Common myeloid progenitor, CD34-positive (primary cell): Measurements from ENCODE around the gene CRYL1.

Experiments used
- CTCF ChIA-PET: fragments of 350-600 bp; sonication (Branson Sonifier 250); formaldehyde crosslinking; loops from one replicate; lab custom pipeline; 2021; ENCODE audit warnings: antibody characterized with exemption; lab: Charles Lee
- POLR2A ChIA-PET: fragments of 350-600 bp; sonication (Branson Sonifier 250); formaldehyde crosslinking; loops from one replicate; lab custom pipeline; 2021; ENCODE audit warnings: antibody characterized with exemption; lab: Charles Lee
- DNase-seq, 3 donors: peaks; one replicate each; pipeline versions ENCODE4 v3.0.0 to v3.0.0-alpha.2; 2013
- H3K27ac ChIP-seq, 2 experiments: 1 replicate in 1 of 2; 2 replicates in 1 of 2; pipeline ENCODE4 v1.7.0; 2013; ENCODE audit warnings: inconsistent platforms in 2 of 2, low read length in 2 of 2, mild to moderate bottlenecking in 2 of 2, low read depth in 1 of 2, moderate library complexity in 1 of 2; ENCODE audit not compliant: severe bottlenecking in 2 of 2, insufficient read depth in 1 of 2, poor library complexity in 1 of 2
- H3K27me3 ChIP-seq, 5 experiments: replicated peaks in 2 of 5; 1 replicate in 3 of 5; 2 replicates in 2 of 5; pipeline versions ENCODE4 v1.6.1 to v1.7.0; 2013; ENCODE audit warnings: low read length in 4 of 5, mild to moderate bottlenecking in 2 of 5, moderate library complexity in 2 of 5, inconsistent platforms in 1 of 5; ENCODE audit not compliant: insufficient read depth in 5 of 5, control insufficient read depth in 4 of 5
- H3K36me3 ChIP-seq, 4 experiments: 1 replicate in 2 of 4; 2 replicates in 2 of 4; pipeline versions ENCODE4 v1.6.1 to v1.7.0; 2013; ENCODE audit warnings: low read length in 3 of 4, control low read depth in 1 of 4, mild to moderate bottlenecking in 1 of 4; ENCODE audit not compliant: control insufficient read depth in 4 of 4, insufficient read depth in 4 of 4
- H3K4me1 ChIP-seq, 4 experiments: 1 replicate in 3 of 4; 2 replicates in 1 of 4; pipeline versions ENCODE4 v1.6.1 to v1.7.1; 2013; ENCODE audit warnings: low read length in 3 of 4, mild to moderate bottlenecking in 3 of 4, control low read depth in 1 of 4, inconsistent platforms in 1 of 4, moderate library complexity in 1 of 4; ENCODE audit not compliant: control insufficient read depth in 4 of 4, insufficient read depth in 4 of 4; ENCODE audit errors: control extremely low read depth in 1 of 4
- H3K4me3 ChIP-seq, 7 experiments: 1 replicate in 4 of 7; 2 replicates in 3 of 7; pipeline versions ENCODE4 v1.5.1 to v1.7.0; 2013; ENCODE audit warnings: mild to moderate bottlenecking in 7 of 7, low read length in 6 of 7, moderate library complexity in 6 of 7, inconsistent platforms in 2 of 7, low read depth in 2 of 7, control low read depth in 1 of 7; ENCODE audit not compliant: insufficient read depth in 4 of 7, control insufficient read depth in 1 of 7; ENCODE audit errors: extremely low read depth in 1 of 7
- H3K9me3 ChIP-seq, 5 experiments: 1 replicate in 4 of 5; 2 replicates in 1 of 5; pipeline versions ENCODE4 v1.6.1 to v1.7.1; 2013; ENCODE audit warnings: low read length in 4 of 5, mild to moderate bottlenecking in 2 of 5, inconsistent platforms in 1 of 5, low read depth in 1 of 5, moderate library complexity in 1 of 5; ENCODE audit not compliant: control insufficient read depth in 4 of 5, insufficient read depth in 2 of 5; ENCODE audit errors: control extremely low read depth in 1 of 5
- WGBS: methylation state at CpG from one replicate; pipeline ENCODE4 v1.1.5; 2013; ENCODE audit not compliant: insufficient coverage; 5-methylcytosine and 5-hydroxymethylcytosine counted together

Gene CRYL1

GRCh38 chr13:20503088-20504083 is 22.3 kb downstream of the CRYL1 start:
- ChIA-PET POLR2A (no interaction called here), CTCF (interaction anchor here (1.2 kb wide), 1 partner anchor 10 kb away, joined by 3 read pairs; no protein-coding TSS in a partner anchor)
- no peak for DNase-seq
- WGBS = 93% methylated on average over 14 of the region's 16 CpGs
- Histone ChIP-seq H3K4me3 (no peak overlapping the region), H3K9me3 (peaks cover 0 to 12% (median 2%) of the 10 kb centered on the region in 5 experiments), H3K36me3 (peaks cover 0 to 4% (median 2%) of the 10 kb centered on the region in 4 experiments), H3K27me3 (no peaks in the 10 kb centered on the region), H3K27ac (no peak overlapping the region), H3K4me1 (peaks cover 0 to 15% (median 8%) of the 10 kb centered on the region in 4 experiments)

- no peak overlapping the region for H3K27ac ChIP-seq
- no peak for DNase-seq
- no peaks in the 10 kb centered on the region for H3K27me3 ChIP-seq
- H3K4me3 ChIP-seq = no peak overlapping the region
- H3K9me3 ChIP-seq = peaks cover 0 to 12% (median 2%) of the 10 kb centered on the region in 5 experiments
- CTCF ChIA-PET = interaction anchor here (1.0 to 1.1 kb wide), 3 partner anchors 9 to 391 kb away, joined by 3 to 5 read pairs (median 3); no protein-coding TSS in a partner anchor
- 75% methylated on average over 4 of the region's 4 CpGs for WGBS
- POLR2A ChIA-PET = no interaction called here
- peaks cover 0 to 11% (median 6%) of the 10 kb centered on the region in 4 experiments for H3K4me1 ChIP-seq
- H3K36me3 ChIP-seq = peaks cover 0 to 4% (median 2%) of the 10 kb centered on the region in 4 experiments
Observed at GRCh38 chr13:20501592-20501991, 24.1 kb downstream of the CRYL1 start.

- peaks cover 0 to 12% (median 2%) of the 10 kb centered on the region in 5 experiments for H3K9me3 ChIP-seq
- no peak overlapping the region for H3K27ac ChIP-seq
- H3K36me3 ChIP-seq = peaks cover 0 to 4% (median 2%) of the 10 kb centered on the region in 4 experiments
- no peaks in the 10 kb centered on the region for H3K27me3 ChIP-seq
- ChIA-PET POLR2A (interaction anchor here (0.5 kb wide), 1 partner anchor 1086 kb away, joined by 3 read pairs; no protein-coding TSS in a partner anchor), CTCF (interaction anchor here (1.0 to 1.1 kb wide), 3 partner anchors 9 to 391 kb away, joined by 3 to 5 read pairs (median 3); no protein-coding TSS in a partner anchor)
- 100% methylated on average over 2 of the region's 2 CpGs for WGBS
- no peak for DNase-seq
- no peak overlapping the region for H3K4me3 ChIP-seq
- peaks cover 0 to 7% (median 4%) of the 10 kb centered on the region in 4 experiments for H3K4me1 ChIP-seq
Observed at GRCh38 chr13:20501120-20501519, 24.5 kb downstream of the CRYL1 start.

GRCh38 chr13:20499986-20500385 is 25.7 kb downstream of the CRYL1 start:
- peaks cover 0 to 12% (median 2%) of the 10 kb centered on the region in 5 experiments for H3K9me3 ChIP-seq
- WGBS = 100% methylated on average over 2 of the region's 2 CpGs
- peaks cover 0 to 8% (median 7%) of the 10 kb centered on the region in 4 experiments for H3K4me1 ChIP-seq
- H3K4me3 ChIP-seq = no peak overlapping the region
- ChIA-PET CTCF (interaction anchor here (0.8 to 1.5 kb wide), 4 partner anchors 10 to 423 kb away, joined by 3 to 4 read pairs (median 3); no protein-coding TSS in a partner anchor), POLR2A (no interaction called here)
- H3K27me3 ChIP-seq = no peaks in the 10 kb centered on the region
- no peak overlapping the region for H3K27ac ChIP-seq
- DNase-seq = no peak
- peaks cover 0 to 4% (median 2%) of the 10 kb centered on the region in 4 experiments for H3K36me3 ChIP-seq

GRCh38 chr13:20498659-20499058 is 27.0 kb downstream of the CRYL1 start:
- POLR2A ChIA-PET = no interaction called here
- H3K4me1 ChIP-seq = peaks cover 0 to 8% (median 7%) of the 10 kb centered on the region in 4 experiments
- no peaks in the 10 kb centered on the region for H3K27me3 ChIP-seq
- no peak overlapping the region for H3K4me3 ChIP-seq
- no peak overlapping the region for H3K27ac ChIP-seq
- H3K9me3 ChIP-seq = peaks cover 0 to 12% (median 2%) of the 10 kb centered on the region in 5 experiments
- CTCF ChIA-PET = interaction anchor here (0.9 to 1.0 kb wide), 2 partner anchors 330 to 428 kb away, joined by 4 to 5 read pairs; no protein-coding TSS in a partner anchor
- DNase-seq = no peak
- H3K36me3 ChIP-seq = peaks cover 0 to 4% (median 2%) of the 10 kb centered on the region in 4 experiments

- 33% methylated on average over 3 of the region's 5 CpGs for WGBS
- CTCF ChIA-PET = no interaction called here
- no peak for DNase-seq
- Histone ChIP-seq H3K27me3 (no peaks in the 10 kb centered on the region), H3K27ac (no peak overlapping the region), H3K9me3 (peaks cover 0 to 12% (median 2%) of the 10 kb centered on the region in 5 experiments), H3K4me1 (peaks cover 0 to 8% (median 7%) of the 10 kb centered on the region in 4 experiments), H3K36me3 (peaks cover 0 to 3% (median under 1%) of the 10 kb centered on the region in 4 experiments), H3K4me3 (no peak overlapping the region)
- POLR2A ChIA-PET = no interaction called here
Observed at GRCh38 chr13:20498129-20498528, 27.5 kb downstream of the CRYL1 start.
